ENCODE measurements around the gene FAH. TPM values are rescaled to one million over a fixed set of nuclear protein-coding genes. Genes with fewer than 3 reads are reported as not detected.
A peak's percentile ranks its signal among the peaks of the same experiment; 100 is the strongest.

FAH gene
- total RNA-seq: 10 to 100 TPM; 58.4 to 75.0 TPM
- 49.0 TPM for polyA plus RNA-seq (ENCODE audit: insufficient read depth, low read depth, low replicate concordance)
- long read RNA-seq, donor 1, transcript FAH-213 (14 exons, 1,549 nt): major isoform, 5 of 14 reads
- long read RNA-seq, donor 1, partial matches to known transcripts: 0 of 14 reads
- long read RNA-seq, donor 1, other reads (novel, unspliced or antisense): 0 of 14 reads
- long read RNA-seq, donor 2, partial matches to known transcripts: 0 of 5 reads
- long read RNA-seq, donor 2, other reads (novel, unspliced or antisense): 0 of 5 reads

GRCh38 chr15:80152896-80153876 is at the start of gene FAH:
TSS of gene FAH (plus strand) at chr15:80152999. CDS start at chr15:80153055, 56 bp downstream.
- no peaks in the 10 kb centered on the region for H3K9me3 ChIP-seq
- no peaks in the 10 kb centered on the region for H3K36me3 ChIP-seq (ENCODE audit: low read depth, missing control alignments)
- intact Hi-C loops (cut with DNase I; ENCODE audit: low total_unique reads): no loop called here
- TF ChIP-seq POLR2A (IDR thresholded peaks at IDR 0.05): no peak
- TF ChIP-seq, protein P1, sequence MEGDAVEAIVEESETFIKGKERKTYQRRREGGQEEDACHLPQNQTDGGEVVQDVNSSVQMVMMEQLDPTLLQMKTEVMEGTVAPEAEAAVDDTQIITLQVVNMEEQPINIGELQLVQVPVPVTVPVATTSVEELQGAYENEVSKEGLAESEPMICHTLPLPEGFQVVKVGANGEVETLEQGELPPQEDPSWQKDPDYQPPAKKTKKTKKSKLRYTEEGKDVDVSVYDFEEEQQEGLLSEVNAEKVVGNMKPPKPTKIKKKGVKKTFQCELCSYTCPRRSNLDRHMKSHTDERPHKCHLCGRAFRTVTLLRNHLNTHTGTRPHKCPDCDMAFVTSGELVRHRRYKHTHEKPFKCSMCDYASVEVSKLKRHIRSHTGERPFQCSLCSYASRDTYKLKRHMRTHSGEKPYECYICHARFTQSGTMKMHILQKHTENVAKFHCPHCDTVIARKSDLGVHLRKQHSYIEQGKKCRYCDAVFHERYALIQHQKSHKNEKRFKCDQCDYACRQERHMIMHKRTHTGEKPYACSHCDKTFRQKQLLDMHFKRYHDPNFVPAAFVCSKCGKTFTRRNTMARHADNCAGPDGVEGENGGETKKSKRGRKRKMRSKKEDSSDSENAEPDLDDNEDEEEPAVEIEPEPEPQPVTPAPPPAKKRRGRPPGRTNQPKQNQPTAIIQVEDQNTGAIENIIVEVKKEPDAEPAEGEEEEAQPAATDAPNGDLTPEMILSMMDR (IDR thresholded peaks at IDR 0.05): no peak
- H3K27me3 ChIP-seq: no peaks in the 10 kb centered on the region
- DNase-seq: no peak
- peak within 1 kb of the TSS; percentile 77 to 86 for H3K27ac ChIP-seq
- H3K4me3 ChIP-seq: peak within 1 kb of the TSS; percentile 62 to 79
- WGBS, 2 donors: 2% methylated on average over 40 to 44 of the region's 45 CpGs
- peaks cover 27% of the 10 kb centered on the region for H3K4me1 ChIP-seq

DNA sequence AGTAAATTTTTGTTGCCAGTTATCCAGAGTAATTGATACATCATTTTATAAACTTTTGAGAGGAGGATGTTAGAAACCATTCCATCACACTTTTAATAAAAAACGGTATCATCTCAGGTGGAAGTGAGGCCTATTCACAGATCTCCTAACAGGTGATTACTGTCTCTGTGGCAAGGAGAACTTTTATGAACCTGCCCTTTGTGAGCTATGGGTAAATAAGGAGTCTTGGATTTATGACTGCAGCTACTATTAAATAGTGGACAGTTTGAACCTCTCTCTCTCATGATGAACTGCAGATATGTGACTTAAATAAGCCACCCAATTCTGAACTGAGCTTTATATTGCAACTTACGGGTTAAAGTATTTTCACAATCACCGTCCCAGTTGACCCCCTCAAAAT is 47.6 kb upstream of the FAH start:
- H3K4me3 ChIP-seq: no peak overlapping the region
- TF ChIP-seq, protein P1 (IDR thresholded peaks at IDR 0.05): no peak
- TF ChIP-seq POLR2A (IDR thresholded peaks at IDR 0.05): no peak
- H3K4me1 ChIP-seq: peaks cover 8% of the 10 kb centered on the region
- no peak for DNase-seq
- H3K27me3 ChIP-seq: no peaks in the 10 kb centered on the region
- H3K9me3 ChIP-seq: no peaks in the 10 kb centered on the region
- WGBS, 2 donors: 74 to 76% methylated on average over 3 of the region's 3 CpGs
- no peaks in the 10 kb centered on the region for H3K36me3 ChIP-seq (ENCODE audit: low read depth, missing control alignments)
- intact Hi-C loops (cut with DNase I; ENCODE audit: low total_unique reads): no loop called here
- H3K27ac ChIP-seq: no peak overlapping the region

DNA sequence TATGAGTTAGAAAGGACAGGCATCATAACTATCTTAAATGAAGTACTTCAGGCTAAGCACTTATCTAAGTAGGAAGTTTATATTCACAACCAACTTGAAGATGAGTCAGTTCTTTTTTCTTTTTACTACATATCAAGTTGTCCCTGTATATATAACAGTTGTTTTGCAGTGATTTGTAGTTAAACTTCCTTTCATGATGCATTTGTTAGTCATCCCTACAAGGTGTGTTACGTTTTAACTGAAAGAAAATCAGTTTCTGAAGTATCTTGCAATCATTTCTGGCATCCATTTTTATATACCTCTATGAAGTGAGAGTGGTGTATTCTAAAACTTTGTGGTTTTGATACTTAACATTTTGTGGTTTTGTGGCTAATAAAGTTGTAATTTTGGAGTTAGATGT is 47.2 kb upstream of the FAH start:
- H3K27me3 ChIP-seq: no peaks in the 10 kb centered on the region
- no peak for DNase-seq
- intact Hi-C loops (cut with DNase I; ENCODE audit: low total_unique reads): no loop called here
- no peak overlapping the region for H3K27ac ChIP-seq
- no peaks in the 10 kb centered on the region for H3K9me3 ChIP-seq
- 86 to 90% methylated on average over 1 of the region's 1 CpG for WGBS, 2 donors
- no peak for TF ChIP-seq POLR2A (IDR thresholded peaks at IDR 0.05)
- TF ChIP-seq, protein P1 (IDR thresholded peaks at IDR 0.05): no peak
- peaks cover 8% of the 10 kb centered on the region for H3K4me1 ChIP-seq
- no peaks in the 10 kb centered on the region for H3K36me3 ChIP-seq (ENCODE audit: low read depth, missing control alignments)
- no peak overlapping the region for H3K4me3 ChIP-seq

DNA sequence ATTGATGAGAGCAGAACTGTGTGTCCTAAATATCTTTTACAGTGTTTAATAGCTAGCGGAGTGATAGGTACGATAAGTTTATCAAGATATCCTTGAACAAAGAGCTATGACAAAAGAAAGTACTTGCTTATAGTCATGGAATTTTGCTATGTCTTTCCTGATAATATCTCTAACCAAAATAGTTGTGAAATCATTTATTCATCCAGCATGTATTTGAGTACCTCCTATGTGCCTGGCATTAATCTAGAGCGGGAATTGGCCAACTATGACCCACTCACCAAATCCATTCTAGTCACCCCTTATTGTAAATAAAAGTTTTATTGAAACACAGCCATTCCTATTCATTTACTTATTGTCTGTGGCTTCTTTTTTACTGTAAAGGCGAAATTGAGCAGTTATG is 46.7 kb upstream of the FAH start:
- Histone ChIP-seq H3K36me3 (ENCODE audit: low read depth, missing control alignments) (no peaks in the 10 kb centered on the region), H3K27me3 (no peaks in the 10 kb centered on the region), H3K9me3 (no peaks in the 10 kb centered on the region), H3K4me3 (no peak overlapping the region), H3K4me1 (peaks cover 8% of the 10 kb centered on the region), H3K27ac (no peak overlapping the region)
- intact Hi-C loops (cut with DNase I; ENCODE audit: low total_unique reads): no loop called here
- 84 to 89% methylated on average over 4 of the region's 4 CpGs for WGBS, 2 donors
- no peak for TF ChIP-seq POLR2A (IDR thresholded peaks at IDR 0.05)
- TF ChIP-seq, protein P1 (IDR thresholded peaks at IDR 0.05): no peak
- DNase-seq: no peak

All from testis (tissue), 5 donors.